Mesenchymal stem cell (in vitro differentiated cells and primary cell): ENCODE results near the gene UGT1A4.

Experiments
- DNase-seq: peaks from one replicate; pipeline ENCODE4 v3.0.0-alpha.2; 2013
- H2AFZ ChIP-seq: one replicate; pipeline ENCODE4 v1.6.1; 2013; ENCODE audit warnings: low read depth, mild to moderate bottlenecking, control low read depth, inconsistent platforms, low read length, moderate library complexity
- H2AK5ac ChIP-seq: 2 replicates; pipeline ENCODE4 v1.6.1; 2013; ENCODE audit warnings: low read length, moderate library complexity, mild to moderate bottlenecking, inconsistent platforms; ENCODE audit not compliant: severe bottlenecking
- H2BK120ac ChIP-seq: one replicate; pipeline ENCODE4 v1.6.1; 2013; ENCODE audit warnings: low read depth, mild to moderate bottlenecking, inconsistent platforms, low read length, moderate library complexity
- H2BK12ac ChIP-seq, 2 experiments: one replicate each; pipeline ENCODE4 v1.6.1; 2013; ENCODE audit warnings: inconsistent platforms in 2 of 2, low read length in 2 of 2, mild to moderate bottlenecking in 2 of 2, moderate library complexity in 2 of 2, control low read depth in 1 of 2
- H2BK15ac ChIP-seq: one replicate; pipeline ENCODE4 v1.6.1; 2013; ENCODE audit warnings: mild to moderate bottlenecking, low read depth, inconsistent platforms; ENCODE audit not compliant: poor library complexity, severe bottlenecking
- H2BK5ac ChIP-seq: 2 replicates; pipeline ENCODE4 v1.6.1; 2013; ENCODE audit warnings: low read depth, mild to moderate bottlenecking, low read length, control low read depth, inconsistent platforms; ENCODE audit not compliant: poor library complexity, severe bottlenecking
- H3K14ac ChIP-seq, 2 experiments: one replicate each; pipeline ENCODE4 v1.6.1; 2013; ENCODE audit warnings: inconsistent platforms in 2 of 2, low read length in 2 of 2, control low read depth in 1 of 2, mild to moderate bottlenecking in 1 of 2, moderate library complexity in 1 of 2
- H3K18ac ChIP-seq, 2 experiments: one replicate each; pipeline ENCODE4 v1.6.1; 2013; ENCODE audit warnings: inconsistent platforms in 2 of 2, low read length in 2 of 2, control low read depth in 1 of 2, low read depth in 1 of 2, mild to moderate bottlenecking in 1 of 2
- H3K23ac ChIP-seq, 2 experiments: one replicate each; pipeline ENCODE4 v1.6.1; 2013; ENCODE audit warnings: inconsistent platforms in 2 of 2, low read length in 2 of 2, mild to moderate bottlenecking in 2 of 2, moderate library complexity in 2 of 2, control low read depth in 1 of 2
- H3K27ac ChIP-seq: 2 replicates; pipeline ENCODE4 v1.5.1; 2013; ENCODE audit warnings: mild to moderate bottlenecking, moderate library complexity, low read length, control low read depth, inconsistent platforms; ENCODE audit not compliant: poor library complexity, severe bottlenecking
- H3K27me3 ChIP-seq, 2 experiments: 2 replicates each; pipeline versions ENCODE4 v1.6.1 to v1.7.0; 2013; ENCODE audit warnings: low read length in 2 of 2, mild to moderate bottlenecking in 2 of 2, moderate library complexity in 2 of 2, control low read depth in 1 of 2, inconsistent platforms in 1 of 2; ENCODE audit not compliant: control insufficient read depth in 1 of 2, insufficient read depth in 1 of 2
- H3K36me3 ChIP-seq, 2 experiments: 2 replicates each; pipeline versions ENCODE4 v1.6.1 to v1.7.0; 2013; ENCODE audit warnings: low read length in 2 of 2, control low read depth in 1 of 2, inconsistent platforms in 1 of 2, low read depth in 1 of 2, mild to moderate bottlenecking in 1 of 2; ENCODE audit not compliant: insufficient read depth in 2 of 2, control insufficient read depth in 1 of 2
- H3K4ac ChIP-seq, 2 experiments: one replicate each; pipeline ENCODE4 v1.6.1; 2013; ENCODE audit warnings: inconsistent platforms in 2 of 2, low read length in 2 of 2, mild to moderate bottlenecking in 2 of 2, moderate library complexity in 2 of 2, control low read depth in 1 of 2, low read depth in 1 of 2
- H3K4me1 ChIP-seq: 2 replicates; pipeline ENCODE4 v1.6.1; 2013; ENCODE audit warnings: low read depth, low read length, control low read depth; ENCODE audit not compliant: control insufficient read depth, insufficient read depth
- H3K4me2 ChIP-seq: 2 replicates; pipeline ENCODE4 v1.6.1; 2013; ENCODE audit warnings: low read length, mild to moderate bottlenecking, inconsistent platforms; ENCODE audit not compliant: poor library complexity, severe bottlenecking
- H3K4me3 ChIP-seq, 2 experiments: 2 replicates each; pipeline versions ENCODE4 v1.5.1 to v1.7.0; 2013; ENCODE audit warnings: low read length in 2 of 2, mild to moderate bottlenecking in 2 of 2, control low read depth in 1 of 2, low read depth in 1 of 2; ENCODE audit not compliant: insufficient read depth in 1 of 2
- H3K79me1 ChIP-seq: replicated peaks from 2 replicates; pipeline ENCODE4 v1.6.1; 2013; ENCODE audit warnings: mild to moderate bottlenecking, control low read depth, low read length, inconsistent platforms; ENCODE audit not compliant: poor library complexity, severe bottlenecking
- H3K9ac ChIP-seq: 2 replicates; pipeline ENCODE4 v1.7.0; 2013; ENCODE audit warnings: mild to moderate bottlenecking, low read length, moderate library complexity
- H3K9me3 ChIP-seq: 2 replicates; pipeline ENCODE4 v1.7.0; 2013; ENCODE audit warnings: mild to moderate bottlenecking, low read length; ENCODE audit not compliant: control insufficient read depth
- H4K8ac ChIP-seq: one replicate; pipeline ENCODE4 v1.6.1; 2013; ENCODE audit warnings: inconsistent platforms, mild to moderate bottlenecking, low read length, moderate library complexity
- H4K91ac ChIP-seq: one replicate; pipeline ENCODE4 v1.6.1; 2013; ENCODE audit warnings: mild to moderate bottlenecking, low read length, inconsistent platforms
- WGBS: methylation state at CpG from one replicate; pipeline ENCODE4 v1.1.7; 2013; ENCODE audit warnings: mixed read lengths; 5-methylcytosine and 5-hydroxymethylcytosine counted together

Gene UGT1A4

DNA sequence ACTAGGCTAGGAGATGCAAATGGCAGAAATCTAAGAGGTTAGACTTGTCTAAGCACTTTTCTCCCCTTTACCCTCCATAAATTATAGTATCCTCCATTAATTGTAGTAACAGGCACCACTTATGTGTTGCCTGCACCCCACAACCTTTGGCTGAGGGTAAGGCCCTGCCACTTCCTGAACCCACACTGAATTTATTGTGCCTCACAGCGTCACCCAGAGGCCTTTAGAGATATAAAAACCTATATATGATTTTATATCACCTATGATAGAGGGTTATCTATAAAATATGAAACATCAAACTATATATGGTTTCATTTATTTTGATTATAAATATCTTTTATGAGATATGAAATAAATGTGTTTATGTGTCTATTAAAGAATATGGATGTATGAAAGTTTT lies 44.2 kb upstream of the UGT1A4 start:
- Histone ChIP-seq H4K91ac (no peak overlapping the region), H3K23ac (no peak overlapping the region)

DNA sequence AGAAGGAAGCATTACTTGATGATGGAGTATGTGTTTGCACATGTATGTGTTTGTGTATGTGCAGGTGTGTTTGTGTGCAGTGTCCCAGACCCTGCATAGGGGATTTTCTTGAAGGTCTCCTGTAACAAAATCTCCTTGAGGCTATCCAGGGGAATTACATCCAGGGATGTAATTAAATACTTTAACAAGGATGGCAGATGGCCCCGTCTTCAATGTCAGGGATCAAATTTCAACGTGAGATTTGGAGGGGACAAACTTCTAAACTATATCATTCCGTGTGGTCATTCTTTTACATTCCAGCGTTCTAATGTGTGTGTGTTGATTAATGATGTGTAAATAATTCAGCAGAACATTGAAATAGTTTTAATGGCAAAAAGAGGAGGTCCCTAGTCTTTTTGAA lies 43.5 kb upstream of the UGT1A4 start:
- no peak overlapping the region for H2BK5ac ChIP-seq
- WGBS = 72% methylated on average over 4 of the region's 4 CpGs
- no peak overlapping the region for H3K4me2 ChIP-seq
- no peaks in the 10 kb centered on the region for H3K79me1 ChIP-seq
- no peak overlapping the region for H3K4ac ChIP-seq
- no peak overlapping the region for H4K91ac ChIP-seq
- peaks cover 0 to 3% of the 10 kb centered on the region in 2 experiments for H3K27me3 ChIP-seq
- no peak for DNase-seq
- no peak overlapping the region for H2BK120ac ChIP-seq
- no peak overlapping the region for H2BK15ac ChIP-seq
- H3K14ac ChIP-seq = no peak overlapping the region
- H3K4me1 ChIP-seq = no peaks in the 10 kb centered on the region
- H4K8ac ChIP-seq = no peak overlapping the region
- H2AFZ ChIP-seq = no peak overlapping the region
- H3K9ac ChIP-seq = no peak overlapping the region
- H2AK5ac ChIP-seq = no peak overlapping the region
- no peak overlapping the region for H3K27ac ChIP-seq
- no peak overlapping the region for H3K4me3 ChIP-seq
- H3K18ac ChIP-seq = no peak overlapping the region
- no peaks in the 10 kb centered on the region for H3K9me3 ChIP-seq
- no peaks in the 10 kb centered on the region for H3K36me3 ChIP-seq
- no peak overlapping the region for H2BK12ac ChIP-seq
- no peak overlapping the region for H3K23ac ChIP-seq

More for the DNA sequence above, 44.2 kb upstream of the UGT1A4 start:
- no CpG with 5 or more reads among the region's 1 CpG for WGBS
- no peaks in the 10 kb centered on the region for H3K4me1 ChIP-seq
- no peak overlapping the region for H3K4ac ChIP-seq
- H4K8ac ChIP-seq = no peak overlapping the region
- H3K79me1 ChIP-seq = no peaks in the 10 kb centered on the region
- H2AK5ac ChIP-seq = no peak overlapping the region
- H2BK12ac ChIP-seq = no peak overlapping the region
- H2BK5ac ChIP-seq = no peak overlapping the region
- no peak overlapping the region for H3K14ac ChIP-seq
- no peak overlapping the region for H3K18ac ChIP-seq
- no peaks in the 10 kb centered on the region for H3K36me3 ChIP-seq
- no peak overlapping the region for H3K4me3 ChIP-seq
- no peak overlapping the region for H3K4me2 ChIP-seq
- H3K27me3 ChIP-seq = peaks cover 0 to 3% of the 10 kb centered on the region in 2 experiments
- no peak overlapping the region for H2BK120ac ChIP-seq
- H2BK15ac ChIP-seq = no peak overlapping the region
- H2AFZ ChIP-seq = no peak overlapping the region
- H3K9ac ChIP-seq = no peak overlapping the region
- DNase-seq = no peak
- no peaks in the 10 kb centered on the region for H3K9me3 ChIP-seq
- no peak overlapping the region for H3K27ac ChIP-seq

DNA sequence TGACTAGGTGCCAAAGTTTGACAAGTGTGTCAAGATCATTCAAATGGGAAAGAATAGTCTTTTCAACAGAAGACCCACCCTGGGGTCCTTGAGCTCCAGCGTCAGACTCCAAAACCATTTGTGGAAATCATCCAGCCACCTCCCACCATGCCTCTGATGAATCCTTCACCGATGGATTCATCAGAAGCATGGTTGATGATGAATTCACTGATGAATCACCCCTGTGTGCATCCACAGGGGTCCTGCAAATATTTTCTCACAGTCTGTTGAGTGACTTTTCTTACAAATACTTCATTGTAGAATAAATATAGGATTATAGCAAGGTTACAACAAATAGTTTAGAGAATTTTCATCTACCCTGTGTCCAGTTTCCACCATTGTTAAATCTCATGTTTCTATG lies 42.5 kb upstream of the UGT1A4 start:
- H3K36me3 ChIP-seq = no peaks in the 10 kb centered on the region
- no peak overlapping the region for H3K4me3 ChIP-seq
- no peak overlapping the region for H2BK120ac ChIP-seq

DNA sequence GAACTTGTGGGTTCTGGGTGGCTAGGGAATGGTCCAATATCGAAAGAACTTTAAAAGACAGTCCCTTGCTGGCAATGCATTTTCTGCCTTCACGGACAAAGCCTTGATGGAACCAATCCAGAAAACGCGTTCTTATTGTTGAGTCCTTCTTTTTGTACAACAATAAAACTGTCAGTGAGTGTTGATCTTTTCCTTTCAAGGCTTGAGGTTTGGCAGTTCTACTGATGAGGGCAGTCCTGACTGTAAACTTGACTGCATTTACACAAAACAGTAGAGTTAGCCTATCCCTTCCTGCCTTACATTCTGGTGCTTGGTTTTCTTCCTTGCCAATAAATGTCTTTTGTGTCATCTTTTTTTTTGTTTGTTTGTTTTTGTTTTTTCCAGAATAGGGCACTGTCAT lies 39.3 kb upstream of the UGT1A4 start:
- H3K4me1 ChIP-seq = no peaks in the 10 kb centered on the region
- H3K9ac ChIP-seq = no peak overlapping the region
- H2BK120ac ChIP-seq = no peak overlapping the region
- H3K23ac ChIP-seq = no peak overlapping the region
- H4K91ac ChIP-seq = no peak overlapping the region
- H3K27ac ChIP-seq = no peak overlapping the region
- no peak overlapping the region for H3K18ac ChIP-seq
- WGBS = 76% methylated on average over 4 of the region's 4 CpGs
- no peak overlapping the region for H3K4ac ChIP-seq
- H3K9me3 ChIP-seq = no peaks in the 10 kb centered on the region
- no peak overlapping the region for H2AFZ ChIP-seq
- no peak overlapping the region for H3K4me2 ChIP-seq
- no peaks in the 10 kb centered on the region for H3K36me3 ChIP-seq
- no peak overlapping the region for H2BK5ac ChIP-seq
- no peak overlapping the region for H3K4me3 ChIP-seq
- no peaks in the 10 kb centered on the region for H3K79me1 ChIP-seq
- no peak overlapping the region for H4K8ac ChIP-seq
- H3K27me3 ChIP-seq = peaks cover 0 to 3% of the 10 kb centered on the region in 2 experiments
- no peak overlapping the region for H2BK12ac ChIP-seq
- no peak for DNase-seq
- no peak overlapping the region for H2AK5ac ChIP-seq
- H2BK15ac ChIP-seq = no peak overlapping the region
- H3K14ac ChIP-seq = no peak overlapping the region

More for the DNA sequence above, 42.5 kb upstream of the UGT1A4 start:
- Histone ChIP-seq H3K4ac (no peak overlapping the region), H3K23ac (no peak overlapping the region), H3K18ac (no peak overlapping the region), H3K27ac (no peak overlapping the region), H3K9me3 (no peaks in the 10 kb centered on the region), H2BK12ac (no peak overlapping the region), H3K27me3 (peaks cover 0 to 3% of the 10 kb centered on the region in 2 experiments), H4K91ac (no peak overlapping the region), H2AFZ (no peak overlapping the region), H3K4me1 (no peaks in the 10 kb centered on the region), H3K4me2 (no peak overlapping the region), H4K8ac (no peak overlapping the region), H2BK5ac (no peak overlapping the region), H2AK5ac (no peak overlapping the region), H3K14ac (no peak overlapping the region), H2BK15ac (no peak overlapping the region), H3K9ac (no peak overlapping the region), H3K79me1 (no peaks in the 10 kb centered on the region)
- DNase-seq = no peak
- WGBS = 69% methylated on average over 2 of the region's 2 CpGs
